Frontal cortex (tissue), 4 donors: ENCODE results near the gene GRM8. TPM values are rescaled to one million over a fixed set of nuclear protein-coding genes. Genes with fewer than 3 reads are reported as not detected.

Experiments used
- DNase-seq, 2 donors: peaks; one replicate each; pipeline ENCODE4 v3.0.0; 2012; ENCODE audit warnings: low spot score in 2 of 2
- FAIRE-seq: peaks from 2 replicates; lab custom pipeline; 2012; peaks lifted over from hg19 to GRCh38; lab: Jason Lieb, UNC
- total RNA-seq: library from RNA; depleted of rRNA; stranded (reverse); fragments of >200 nt; gene quantifications from one replicate; pipeline ENCODE4 v1.2.3, GENCODE V29; 2014
- donor health status: control.
- donor health status: control.
- donor health status: control.

The GRM8 gene
- total RNA-seq, 1 donor from 2014 or later = 2.9 TPM

- DNase-seq (no peak), FAIRE-seq (no peak)
Observed at GRCh38 chr7:126608339-126608776, 644.4 kb downstream of the GRM8 start.

GRCh38 chr7:126606331-126606730, 646.4 kb downstream of the GRM8 start:
- no peak for DNase-seq
- FAIRE-seq = no peak

- no peak for FAIRE-seq
- no peak for DNase-seq
Observed at GRCh38 chr7:126605553-126605952, 647.2 kb downstream of the GRM8 start.

- FAIRE-seq (no peak), DNase-seq (no peak)
Observed at GRCh38 chr7:126605056-126605455, 647.7 kb downstream of the GRM8 start.

- DNase-seq (no peak), FAIRE-seq (no peak)
Observed at GRCh38 chr7:126589068-126589684, 663.6 kb downstream of the GRM8 start.

GRCh38 chr7:126578338-126578737, 674.4 kb downstream of the GRM8 start:
- no peak for FAIRE-seq
- no peak for DNase-seq

GRCh38 chr7:126574276-126575250, 678.2 kb downstream of the GRM8 start:
- FAIRE-seq (no peak), DNase-seq (no peak)

GRCh38 chr7:126570845-126571244, 681.9 kb downstream of the GRM8 start:
- DNase-seq (no peak), FAIRE-seq (no peak)

- DNase-seq = no peak
- no peak for FAIRE-seq
Observed at GRCh38 chr7:126569402-126569801, 683.3 kb downstream of the GRM8 start.

GRCh38 chr7:126557271-126557670, 695.5 kb downstream of the GRM8 start:
- FAIRE-seq (no peak), DNase-seq (no peak)

GRCh38 chr7:126541406-126541805, 711.3 kb downstream of the GRM8 start:
- FAIRE-seq = no peak

GRCh38 chr7:126535176-126535575, 717.6 kb downstream of the GRM8 start:
- FAIRE-seq = no peak
- no peak for DNase-seq

More at GRCh38 chr7:126541406-126541805, 711.3 kb downstream of the GRM8 start:
- DNase-seq = no peak

GRCh38 chr7:126533715-126534114, 719.0 kb downstream of the GRM8 start:
- DNase-seq (no peak), FAIRE-seq (no peak)

GRCh38 chr7:126529833-126530232, 722.9 kb downstream of the GRM8 start:
- DNase-seq = no peak
- FAIRE-seq = no peak

- DNase-seq (no peak), FAIRE-seq (no peak)
Observed at GRCh38 chr7:126529254-126529653, 723.5 kb downstream of the GRM8 start.

GRCh38 chr7:126525906-126526305, 726.8 kb downstream of the GRM8 start:
- no peak for DNase-seq
- FAIRE-seq = no peak

GRCh38 chr7:126524967-126525366, 727.8 kb downstream of the GRM8 start:
- DNase-seq (no peak), FAIRE-seq (no peak)

GRCh38 chr7:126511046-126511445, 741.7 kb downstream of the GRM8 start:
- no peak for DNase-seq
- no peak for FAIRE-seq

- FAIRE-seq = no peak
- no peak for DNase-seq
Observed at GRCh38 chr7:126501617-126502016, 751.1 kb downstream of the GRM8 start.

GRCh38 chr7:126499481-126499880, 753.3 kb downstream of the GRM8 start:
- no peak for FAIRE-seq
- DNase-seq = no peak

GRCh38 chr7:126495733-126496132, 757.0 kb downstream of the GRM8 start:
- FAIRE-seq (no peak), DNase-seq (no peak)
